Activated CD8-positive, alpha-beta T cell treated with anti-CD3 and anti-CD28 coated beads, Interleukin-2, amount 10 ng/mL, durations not matched to agents 7 days and 5 days (primary cell): Measurements from ENCODE around the gene DNMT3L. TPM values are rescaled to one million over a fixed set of nuclear protein-coding genes. Genes with fewer than 3 reads are reported as not detected.

Experiments used
- total RNA-seq, 2 experiments: library from RNA; stranded (reverse); gene quantifications; one replicate each; pipeline ENCODE4 v1.2.3, GENCODE V29; 2021

DNMT3L gene
- total RNA-seq, 2 experiments from 2014 or later: not detected

Other genes starting within 250 kb of the DNMT3L start
- 10 to 100 TPM; 72.2 to 82.7 TPM for gene TRAPPC10, start 249.6 kb downstream of the DNMT3L start, total RNA-seq
- 1 to 10 TPM; 2.9 to 8.0 TPM for gene PWP2, start 154.5 kb downstream of the DNMT3L start, total RNA-seq
- 10 to 100 TPM in 1 of 2 experiments, 1 to 10 TPM in 1; 8.2 to 10.6 TPM for gene GATD3, start 128.2 kb downstream of the DNMT3L start, total RNA-seq
- gene ICOSLG, start 21.0 kb downstream of the DNMT3L start, total RNA-seq: 1 to 10 TPM; 1.8 to 2.0 TPM
- gene AIRE, start 24.0 kb upstream of the DNMT3L start, total RNA-seq: not detected
- gene PFKL, start 38.2 kb upstream of the DNMT3L start, total RNA-seq: 100 to 1,000 TPM; 191 to 199 TPM
- gene CFAP410, start 77.5 kb upstream of the DNMT3L start, total RNA-seq: 10 to 100 TPM; 16.8 to 17.4 TPM
- 10 to 100 TPM; 35.6 to 40.9 TPM for gene TRPM2, start 91.7 kb upstream of the DNMT3L start, total RNA-seq
- 1 to 10 TPM; 3.2 to 3.4 TPM for gene LRRC3, start 193.6 kb upstream of the DNMT3L start, total RNA-seq